Cortex of kidney (tissue), 1 donor: Measurements from ENCODE around the gene SP140.
"Not testable (repeated sequence)": the region's sequence is repeated elsewhere in the genome, so short reads cannot be mapped to it uniquely, and the experiment has no call there.

ENCODE experiments used
- DNase-seq: peaks from one replicate; lab custom pipeline; 2025; lab: John Stamatoyannopoulos, UW

SP140 gene

GRCh38 chr2:230289311-230289710, 63.8 kb downstream of the SP140 start:
- not testable (repeated sequence) for DNase-seq

GRCh38 chr2:230295192-230295591, 69.7 kb downstream of the SP140 start:
- no peak for DNase-seq

- no peak for DNase-seq
Observed at GRCh38 chr2:230296917-230297316, 71.4 kb downstream of the SP140 start.

- no peak for DNase-seq
Observed at GRCh38 chr2:230299618-230300017, 74.1 kb downstream of the SP140 start.

GRCh38 chr2:230305416-230306275, 80.1 kb downstream of the SP140 start:
- DNase-seq = no peak

GRCh38 chr2:230306474-230306873, 80.9 kb downstream of the SP140 start:
- no peak for DNase-seq

- no peak for DNase-seq
Observed at GRCh38 chr2:230307485-230307884, 81.9 kb downstream of the SP140 start.

GRCh38 chr2:230308402-230309000, 83.0 kb downstream of the SP140 start:
- no peak for DNase-seq

- not testable (repeated sequence) for DNase-seq
Observed at GRCh38 chr2:230310792-230311191, 85.3 kb downstream of the SP140 start.

GRCh38 chr2:230311634-230312033, 86.1 kb downstream of the SP140 start:
- not testable (repeated sequence) for DNase-seq

- no peak for DNase-seq
Observed at GRCh38 chr2:230312638-230313037, 87.1 kb downstream of the SP140 start.

- DNase-seq = no peak
Observed at GRCh38 chr2:230317366-230317765, 91.8 kb downstream of the SP140 start.

GRCh38 chr2:230318190-230319121, 92.9 kb downstream of the SP140 start:
- DNase-seq = no peak

GRCh38 chr2:230319211-230319862, 93.8 kb downstream of the SP140 start:
- DNase-seq = no peak

GRCh38 chr2:230321031-230321430, 95.5 kb downstream of the SP140 start:
- no peak for DNase-seq

GRCh38 chr2:230322561-230323384, 97.2 kb downstream of the SP140 start:
- DNase-seq = no peak

GRCh38 chr2:230323385-230324106, 98.0 kb downstream of the SP140 start:
- no peak for DNase-seq

GRCh38 chr2:230324503-230324902, 99.0 kb downstream of the SP140 start:
- no peak for DNase-seq

- no peak for DNase-seq
Observed at GRCh38 chr2:230325316-230326243, 100.0 kb downstream of the SP140 start.
